T-cell (primary cell): Measurements from ENCODE around the gene LYRM1. TPM values are rescaled to one million over a fixed set of nuclear protein-coding genes. Genes with fewer than 3 reads are reported as not detected.

ENCODE experiments used
- ATAC-seq, 4 experiments: fragments of 200-7000 bp in 3 of 4; fragments of 150-1000 bp in 1 of 4; cut with Tn5 transposase; replicated peaks in 1 of 4; 1 replicate in 3 of 4; 2 replicates in 1 of 4; pipeline ENCODE4 v1.10.0; 2021; ENCODE audit warnings: moderate library complexity in 3 of 4, mild to moderate bottlenecking in 2 of 4, moderate number of reproducible peaks in 1 of 4
- CTCF ChIA-PET, 2 donors: fragments of 300-600 bp; sonication (Branson Sonifier 250); formaldehyde crosslinking; loops; one replicate each; lab custom pipeline; 2022; ENCODE audit warnings: antibody characterized with exemption in 2 of 2; lab: Charles Lee
- POLR2A ChIA-PET, 2 donors: fragments of 300-600 bp; sonication (Branson Sonifier 250); formaldehyde crosslinking; loops; one replicate each; lab custom pipeline; 2022; ENCODE audit warnings: antibody characterized with exemption in 2 of 2; lab: Charles Lee
- DNase-seq, 35 experiments: peaks; one replicate each; pipeline versions ENCODE4 v3.0.0 to v3.0.0-alpha.2; 2013 to 2023
- H3K27ac ChIP-seq: one replicate; pipeline ENCODE4 v1.5.1; 2013; ENCODE audit warnings: low read length
- H3K27me3 ChIP-seq, 2 experiments: replicated peaks in 1 of 2; 1 replicate in 1 of 2; 2 replicates in 1 of 2; pipeline versions ENCODE4 v1.6.1 to v1.7.0; 2013; ENCODE audit warnings: low read length in 1 of 2, mixed read lengths in 1 of 2; ENCODE audit not compliant: control insufficient read depth in 2 of 2, insufficient read depth in 2 of 2; ENCODE audit errors: extremely low read depth in 1 of 2
- H3K36me3 ChIP-seq, 2 donors: 1 replicate in 1 of 2; 2 replicates in 1 of 2; pipeline versions ENCODE4 v1.6.1 to v1.7.0; 2013; ENCODE audit warnings: low read length in 1 of 2; ENCODE audit not compliant: control insufficient read depth in 2 of 2, insufficient read depth in 1 of 2; ENCODE audit errors: extremely low read depth in 1 of 2
- H3K4me1 ChIP-seq, 2 experiments: 1 replicate in 1 of 2; 2 replicates in 1 of 2; pipeline versions ENCODE4 v1.6.1 to v1.7.0; 2013; ENCODE audit warnings: low read length in 2 of 2, mixed read lengths in 1 of 2; ENCODE audit not compliant: insufficient read depth in 2 of 2, control insufficient read depth in 1 of 2; ENCODE audit errors: extremely low read depth in 1 of 2
- H3K4me3 ChIP-seq, 2 donors: 1 replicate in 1 of 2; 2 replicates in 1 of 2; pipeline versions ENCODE4 v1.5.1 to v1.7.0; 2013; ENCODE audit warnings: mild to moderate bottlenecking in 2 of 2, low read length in 1 of 2, moderate library complexity in 1 of 2; ENCODE audit not compliant: control insufficient read depth in 1 of 2; ENCODE audit errors: extremely low read depth in 1 of 2
- H3K9me3 ChIP-seq: 2 replicates; pipeline ENCODE4 v1.7.0; 2013
- H3K27ac Mint-ChIP-seq, 2 donors: one replicate each; pipeline ENCODE4 v1.8.0; 2020 to 2021; ENCODE audit warnings: mild to moderate bottlenecking in 2 of 2, mixed read lengths in 2 of 2
- H3K27me3 Mint-ChIP-seq, 2 donors: one replicate each; pipeline ENCODE4 v1.8.0; 2021 to 2022; ENCODE audit warnings: mixed read lengths in 2 of 2
- H3K36me3 Mint-ChIP-seq: one replicate; pipeline ENCODE4 v1.8.0; 2021; ENCODE audit warnings: mixed read lengths
- H3K4me1 Mint-ChIP-seq, 3 donors: one replicate each; pipeline ENCODE4 v1.8.0; 2020 to 2022; ENCODE audit warnings: mixed read lengths in 3 of 3, mild to moderate bottlenecking in 1 of 3
- H3K4me3 Mint-ChIP-seq, 3 donors: one replicate each; pipeline ENCODE4 v1.8.0; 2020 to 2022; ENCODE audit warnings: mild to moderate bottlenecking in 3 of 3, mixed read lengths in 3 of 3, moderate library complexity in 3 of 3
- H3K9me3 Mint-ChIP-seq, 3 donors: one replicate each; pipeline ENCODE4 v1.8.0; 2020 to 2022; ENCODE audit warnings: mixed read lengths in 3 of 3
- WGBS: methylation state at CpG from one replicate; pipeline ENCODE4 v1.1.5; 2013; ENCODE audit warnings: missing lambda C conversion rate; ENCODE audit not compliant: insufficient coverage; 5-methylcytosine and 5-hydroxymethylcytosine counted together
- total RNA-seq, 35 experiments: library from RNA in 6 of 35; stranded (reverse) in 6 of 35; fragments of 120-200 nt in 1 of 35; gene quantifications; one replicate each; pipeline versions ENCODE4 v1.2.1 to v1.2.4 and lab custom pipeline; 2013 to 2026

The LYRM1 gene
- total RNA-seq (10 to 100 TPM; 16.2 to 23.6 (median 19.6) TPM), total RNA-seq (lab: John Stamatoyannopoulos, UW) (16.7 to 43.5 (median 22.4) reads per million in 29 experiments)
- total RNA-seq (2013) = 30.9 TPM

- no peaks in the 10 kb centered on the region for H3K9me3 Mint-ChIP-seq
- H3K36me3 ChIP-seq = peaks cover 0 to 5% of the 10 kb centered on the region in 2 donors
- peak within 1 kb of the TSS; percentile 81 to 94 for H3K4me3 ChIP-seq
- ATAC-seq (peak; percentile 76 to 86 (median 79)), DNase-seq (peak; percentile 60 to 93 (median 71))
- H3K4me3 Mint-ChIP-seq = peak within 1 kb of the TSS; percentile 87 to 96 (median 90)
- CTCF ChIA-PET = interaction anchor here (0.5 to 2.7 kb wide), 8 partner anchors 9 to 276 kb away, joined by 3 to 17 read pairs (median 4); no protein-coding TSS in a partner anchor
- POLR2A ChIA-PET = interaction anchor here in 1 of 2 donors (1.6 kb wide), 1 partner anchor 25 kb away, joined by 7 read pairs; no protein-coding TSS in a partner anchor
- H3K27me3 ChIP-seq = no peaks in the 10 kb centered on the region
- peak within 1 kb of the TSS; percentile 95 for H3K27ac ChIP-seq
- peaks cover 69 to 77% (median 74%) of the 10 kb centered on the region in 3 donors for H3K4me1 Mint-ChIP-seq
- H3K27me3 Mint-ChIP-seq = no peaks in the 10 kb centered on the region
- peaks cover 7% of the 10 kb centered on the region for H3K36me3 Mint-ChIP-seq
- no peaks in the 10 kb centered on the region for H3K9me3 ChIP-seq
- H3K27ac Mint-ChIP-seq = peak within 1 kb of the TSS; percentile 90 to 92
- peaks cover 25 to 35% of the 10 kb centered on the region in 2 experiments for H3K4me1 ChIP-seq
- under 1% methylated on average over 40 of the region's 62 CpGs for WGBS
Observed at GRCh38 chr16:20900299-20901067, at the start of gene LYRM1, which contains the start of gene DCUN1D3. TSS of gene LYRM1 (plus strand) at chr16:20900771. CDS start at chr16:20915556, 14,785 bp downstream. TSS of gene DCUN1D3 (minus strand) at chr16:20900358. CDS start at chr16:20862538, 37,820 bp downstream.

GRCh38 chr16:20850981-20851380 is 49.6 kb upstream of the LYRM1 start:
- ATAC-seq (no peak), DNase-seq (no peak)
- H3K9me3 ChIP-seq = no peaks in the 10 kb centered on the region
- no peak overlapping the region for H3K27ac ChIP-seq
- no peaks in the 10 kb centered on the region for H3K27me3 Mint-ChIP-seq
- ChIA-PET CTCF (interaction anchor here (0.7 to 2.7 kb wide), 10 partner anchors 23 to 709 kb away, joined by 3 to 15 read pairs (median 5); no protein-coding TSS in a partner anchor), POLR2A (no interaction called here)
- H3K27me3 ChIP-seq = no peaks in the 10 kb centered on the region
- H3K36me3 Mint-ChIP-seq = peaks cover 11% of the 10 kb centered on the region
- H3K27ac Mint-ChIP-seq = peak overlapping the region in 1 of 2 donors; percentile 31
- peaks cover 0 to 6% (median 4%) of the 10 kb centered on the region in 3 donors for H3K4me1 Mint-ChIP-seq
- no peaks in the 10 kb centered on the region for H3K36me3 ChIP-seq
- H3K4me1 ChIP-seq = no peaks in the 10 kb centered on the region
- no peak overlapping the region for H3K4me3 Mint-ChIP-seq
- no peaks in the 10 kb centered on the region for H3K9me3 Mint-ChIP-seq
- H3K4me3 ChIP-seq = no peak overlapping the region
- WGBS = 83% methylated on average over 1 of the region's 3 CpGs

GRCh38 chr16:20851601-20852000 is 49.0 kb upstream of the LYRM1 start:
- POLR2A ChIA-PET = no interaction called here
- Histone ChIP-seq H3K27me3 (no peaks in the 10 kb centered on the region), H3K27ac (no peak overlapping the region), H3K36me3 (peaks cover 0 to 3% of the 10 kb centered on the region in 2 donors), H3K9me3 (no peaks in the 10 kb centered on the region), H3K4me3 (no peak overlapping the region), H3K4me1 (no peaks in the 10 kb centered on the region)
- no peaks in the 10 kb centered on the region for H3K27me3 Mint-ChIP-seq
- H3K27ac Mint-ChIP-seq = no peak overlapping the region
- ATAC-seq = no peak
- no peak for DNase-seq
- H3K36me3 Mint-ChIP-seq = peaks cover 11% of the 10 kb centered on the region
- CTCF ChIA-PET = interaction anchor here in 1 of 2 donors (0.8 to 2.7 kb wide), 4 partner anchors 44 to 334 kb away, joined by 3 to 15 read pairs (median 4); no protein-coding TSS in a partner anchor
- no peaks in the 10 kb centered on the region for H3K9me3 Mint-ChIP-seq
- no peak overlapping the region for H3K4me3 Mint-ChIP-seq
- peaks cover 0 to 6% (median 4%) of the 10 kb centered on the region in 3 donors for H3K4me1 Mint-ChIP-seq
- WGBS = 100% methylated on average over 1 of the region's 2 CpGs

GRCh38 chr16:20853143-20853542 is 47.4 kb upstream of the LYRM1 start:
- Histone ChIP-seq H3K27me3 (no peaks in the 10 kb centered on the region), H3K4me3 (no peak overlapping the region), H3K27ac (no peak overlapping the region), H3K9me3 (no peaks in the 10 kb centered on the region), H3K36me3 (peaks cover 0 to 3% of the 10 kb centered on the region in 2 donors), H3K4me1 (no peaks in the 10 kb centered on the region)
- Mint-ChIP-seq H3K27me3 (no peaks in the 10 kb centered on the region), H3K4me3 (no peak overlapping the region), H3K4me1 (peaks cover 0 to 6% (median 4%) of the 10 kb centered on the region in 3 donors), H3K27ac (no peak overlapping the region), H3K36me3 (peaks cover 11% of the 10 kb centered on the region), H3K9me3 (no peaks in the 10 kb centered on the region)
- WGBS = 100% methylated on average over 1 of the region's 5 CpGs
- DNase-seq (no peak), ATAC-seq (no peak)
- ChIA-PET POLR2A (no interaction called here), CTCF (interaction anchor here in 1 of 2 donors (1.2 kb wide), 1 partner anchor 47 kb away, joined by 3 read pairs; the partner anchor contains the start of genes DCUN1D3 and LYRM1)

- ChIA-PET POLR2A (interaction anchor here in 1 of 2 donors (0.6 kb wide), 1 partner anchor 234 kb away, joined by 4 read pairs; no protein-coding TSS in a partner anchor), CTCF (interaction anchor here (0.6 to 1.2 kb wide), 4 partner anchors 21 to 1324 kb away, joined by 3 read pairs; partner anchors contain the start of genes DCUN1D3 (in 1 of the 2) and LYRM1 (in 1 of the 2))
- no peak for ATAC-seq
- Histone ChIP-seq H3K27ac (no peak overlapping the region), H3K36me3 (peaks cover 0 to 3% of the 10 kb centered on the region in 2 donors), H3K4me1 (no peaks in the 10 kb centered on the region), H3K9me3 (no peaks in the 10 kb centered on the region), H3K27me3 (no peaks in the 10 kb centered on the region), H3K4me3 (no peak overlapping the region)
- 83% methylated on average over 1 of the region's 3 CpGs for WGBS
- DNase-seq = no peak
- Mint-ChIP-seq H3K27me3 (no peaks in the 10 kb centered on the region), H3K4me1 (peaks cover 0 to 6% (median 4%) of the 10 kb centered on the region in 3 donors), H3K4me3 (no peak overlapping the region), H3K9me3 (no peaks in the 10 kb centered on the region), H3K36me3 (peaks cover 14% of the 10 kb centered on the region), H3K27ac (no peak overlapping the region)
Observed at GRCh38 chr16:20853981-20854620, 46.5 kb upstream of the LYRM1 start.

- 100% methylated on average over 1 of the region's 2 CpGs for WGBS
- no peak overlapping the region for H3K4me3 ChIP-seq
- no peak overlapping the region for H3K27ac ChIP-seq
- ATAC-seq (no peak), DNase-seq (no peak)
- no peaks in the 10 kb centered on the region for H3K9me3 ChIP-seq
- H3K27me3 Mint-ChIP-seq = no peaks in the 10 kb centered on the region
- no peaks in the 10 kb centered on the region for H3K9me3 Mint-ChIP-seq
- H3K4me1 Mint-ChIP-seq = peaks cover 0 to 5% (median 3%) of the 10 kb centered on the region in 3 donors
- peaks cover 21% of the 10 kb centered on the region for H3K36me3 Mint-ChIP-seq
- H3K27me3 ChIP-seq = no peaks in the 10 kb centered on the region
- no peaks in the 10 kb centered on the region for H3K4me1 ChIP-seq
- no peak overlapping the region for H3K4me3 Mint-ChIP-seq
- H3K27ac Mint-ChIP-seq = no peak overlapping the region
- CTCF ChIA-PET = interaction anchor here in 1 of 2 donors (0.6 kb wide), 1 partner anchor 1323 kb away, joined by 3 read pairs; no protein-coding TSS in a partner anchor
- POLR2A ChIA-PET = no interaction called here
- H3K36me3 ChIP-seq = peaks cover 5 to 10% of the 10 kb centered on the region in 2 donors
Observed at GRCh38 chr16:20854963-20855362, 45.6 kb upstream of the LYRM1 start.
